Measurements from ENCODE around the gene CLOCK. TPM values are rescaled to one million over a fixed set of nuclear protein-coding genes. Genes with fewer than 3 reads are reported as not detected.

Gene CLOCK
- total RNA-seq, 2 experiments from 2014 or later = 1.9 to 9.0 TPM

GRCh38 chr4:55393461-55394320 lies 153.0 kb downstream of the CLOCK start:
- H3K9me2 ChIP-seq (ENCODE audit: insufficient read depth, low read length) = no peaks in the 10 kb centered on the region
- ChIA-PET POLR2A (interaction anchor here (0.5 to 3.4 kb wide), 12 partner anchors 10 to 460 kb away, joined by 3 to 25 read pairs (median 4); partner anchors contain the start of genes CLOCK and SRD5A3), CTCF (ENCODE audit: unreplicated experiment) (no interaction called here)
- H3K4me1 ChIP-seq (ENCODE audit: insufficient read depth, low read length, poor library complexity, severe bottlenecking) = peaks cover 30% of the 10 kb centered on the region
- H2AFZ ChIP-seq (ENCODE audit: low read length) = peak overlapping the region; percentile 59; the same call in 1 of the 2 replicates
- H3K4me2 ChIP-seq (ENCODE audit: low read length) = peak overlapping the region; percentile 58
- peak overlapping the region; percentile 10 for H3K4me3 ChIP-seq (ENCODE audit: low read depth, low read length, poor library complexity, severe bottlenecking)
- H4K20me1 ChIP-seq (ENCODE audit: insufficient read depth, low read length) = peaks cover 22% of the 10 kb centered on the region
- peaks cover 28% of the 10 kb centered on the region for H3K79me2 ChIP-seq (ENCODE audit: insufficient read depth, low read depth, low read length)
- peak; percentile 71 for DNase-seq (ENCODE audit: low spot score)
- TF ChIP-seq, protein P1, sequence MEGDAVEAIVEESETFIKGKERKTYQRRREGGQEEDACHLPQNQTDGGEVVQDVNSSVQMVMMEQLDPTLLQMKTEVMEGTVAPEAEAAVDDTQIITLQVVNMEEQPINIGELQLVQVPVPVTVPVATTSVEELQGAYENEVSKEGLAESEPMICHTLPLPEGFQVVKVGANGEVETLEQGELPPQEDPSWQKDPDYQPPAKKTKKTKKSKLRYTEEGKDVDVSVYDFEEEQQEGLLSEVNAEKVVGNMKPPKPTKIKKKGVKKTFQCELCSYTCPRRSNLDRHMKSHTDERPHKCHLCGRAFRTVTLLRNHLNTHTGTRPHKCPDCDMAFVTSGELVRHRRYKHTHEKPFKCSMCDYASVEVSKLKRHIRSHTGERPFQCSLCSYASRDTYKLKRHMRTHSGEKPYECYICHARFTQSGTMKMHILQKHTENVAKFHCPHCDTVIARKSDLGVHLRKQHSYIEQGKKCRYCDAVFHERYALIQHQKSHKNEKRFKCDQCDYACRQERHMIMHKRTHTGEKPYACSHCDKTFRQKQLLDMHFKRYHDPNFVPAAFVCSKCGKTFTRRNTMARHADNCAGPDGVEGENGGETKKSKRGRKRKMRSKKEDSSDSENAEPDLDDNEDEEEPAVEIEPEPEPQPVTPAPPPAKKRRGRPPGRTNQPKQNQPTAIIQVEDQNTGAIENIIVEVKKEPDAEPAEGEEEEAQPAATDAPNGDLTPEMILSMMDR (conservative IDR thresholded peaks at IDR 0.05; ENCODE audit: low read length) = no peak
- TF ChIP-seq EZH2phosphoT487 (IDR thresholded peaks at IDR 0.05; ENCODE audit: borderline replicate concordance, low read depth, low read length) = no peak
- intact Hi-C loops (cut with micrococcal nuclease; ENCODE audit: unreplicated experiment) = loop anchor here (10.0 kb wide), 2 partner anchors 651 to 1041 kb away; partner anchors contain the start of genes PAICS and PPAT
- H3K9me3 ChIP-seq (ENCODE audit: low read length) = no peaks in the 10 kb centered on the region
- no TSS peak for BruUV-seq (replicated peaks)
- H3K27ac ChIP-seq (ENCODE audit: low read depth, low read length, poor library complexity, severe bottlenecking) = peak overlapping the region; percentile 49
- H3K36me3 ChIP-seq (ENCODE audit: insufficient read depth, low read length) = peaks cover 23% of the 10 kb centered on the region

DNA sequence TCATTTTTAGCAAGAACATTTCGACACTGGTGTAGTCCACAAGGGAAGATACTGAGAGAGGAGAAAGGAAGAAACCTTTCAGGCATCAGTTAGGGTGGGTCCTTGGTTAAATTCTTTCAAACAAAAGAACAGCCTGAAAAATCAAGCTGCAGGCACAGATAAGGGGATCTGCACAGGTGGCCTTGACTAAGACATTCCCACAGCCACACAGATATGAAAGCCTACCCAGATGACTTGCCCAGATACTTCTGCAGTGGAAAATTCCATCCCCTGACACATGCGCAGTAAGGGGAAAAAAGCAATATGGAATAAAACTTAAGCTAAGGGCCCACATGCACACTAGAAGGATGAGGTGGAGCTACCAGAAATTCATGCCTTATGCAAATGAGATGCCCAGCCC lies 159.9 kb downstream of the CLOCK start:
- Histone ChIP-seq H3K4me3 (ENCODE audit: low read depth, low read length, poor library complexity, severe bottlenecking) (no peak overlapping the region), H3K79me2 (ENCODE audit: insufficient read depth, low read depth, low read length) (no peaks in the 10 kb centered on the region), H3K9me3 (ENCODE audit: low read length) (no peaks in the 10 kb centered on the region), H3K4me2 (ENCODE audit: low read length) (0 out of 2 replicates have a peak overlapping the region, but pooled peaks have one; percentile 31), H4K20me1 (ENCODE audit: insufficient read depth, low read length) (no peaks in the 10 kb centered on the region), H2AFZ (ENCODE audit: low read length) (peak overlapping the region; percentile 84; the same call in 1 of the 2 replicates), H3K27ac (ENCODE audit: low read depth, low read length, poor library complexity, severe bottlenecking) (no peak overlapping the region), H3K9me2 (ENCODE audit: insufficient read depth, low read length) (no peaks in the 10 kb centered on the region), H3K4me1 (ENCODE audit: insufficient read depth, low read length, poor library complexity, severe bottlenecking) (peaks cover 12% of the 10 kb centered on the region), H3K36me3 (ENCODE audit: insufficient read depth, low read length) (no peaks in the 10 kb centered on the region)
- CTCF ChIA-PET (ENCODE audit: unreplicated experiment) = interaction anchor here (0.6 kb wide), 1 partner anchor 58 kb away, joined by 3 read pairs; no protein-coding TSS in a partner anchor
- DNase-seq (ENCODE audit: low spot score) = no peak
- TF ChIP-seq, protein P1 (conservative IDR thresholded peaks at IDR 0.05; ENCODE audit: low read length) = no peak
- TF ChIP-seq EZH2phosphoT487 (IDR thresholded peaks at IDR 0.05; ENCODE audit: borderline replicate concordance, low read depth, low read length) = no peak
- intact Hi-C loops (cut with micrococcal nuclease; ENCODE audit: unreplicated experiment) = no loop called here
- POLR2A ChIA-PET = interaction anchor here (1.1 to 2.0 kb wide), 4 partner anchors 8 to 28 kb away, joined by 3 to 15 read pairs (median 6); no protein-coding TSS in a partner anchor
- no TSS peak for BruUV-seq (replicated peaks)

Data from OCI-LY7 (cell line).